ENCODE measurements around the gene VSTM2L. TPM values are rescaled to one million over a fixed set of nuclear protein-coding genes. Genes with fewer than 3 reads are reported as not detected.

Gene VSTM2L
- total and polyA plus RNA-seq, 9 of the 15 experiments (the other 6 are each of a cell fraction or from before 2014, with no cell fraction given): not detected

- TF ChIP-seq TEAD4 (IDR thresholded peaks at IDR 0.05; ENCODE audit: low read length): peak; percentile 38; the same call in 1 of the 2 replicates
- TF ChIP-seq TEAD4 (CRISPR knock-in tag; IDR thresholded peaks at IDR 0.05; ENCODE audit: borderline replicate concordance): no peak
- TF ChIP-seq STAG1 (CRISPR knock-in tag; IDR thresholded peaks at IDR 0.05; ENCODE audit: borderline replicate concordance): no peak
- TF ChIP-seq, protein P1, sequence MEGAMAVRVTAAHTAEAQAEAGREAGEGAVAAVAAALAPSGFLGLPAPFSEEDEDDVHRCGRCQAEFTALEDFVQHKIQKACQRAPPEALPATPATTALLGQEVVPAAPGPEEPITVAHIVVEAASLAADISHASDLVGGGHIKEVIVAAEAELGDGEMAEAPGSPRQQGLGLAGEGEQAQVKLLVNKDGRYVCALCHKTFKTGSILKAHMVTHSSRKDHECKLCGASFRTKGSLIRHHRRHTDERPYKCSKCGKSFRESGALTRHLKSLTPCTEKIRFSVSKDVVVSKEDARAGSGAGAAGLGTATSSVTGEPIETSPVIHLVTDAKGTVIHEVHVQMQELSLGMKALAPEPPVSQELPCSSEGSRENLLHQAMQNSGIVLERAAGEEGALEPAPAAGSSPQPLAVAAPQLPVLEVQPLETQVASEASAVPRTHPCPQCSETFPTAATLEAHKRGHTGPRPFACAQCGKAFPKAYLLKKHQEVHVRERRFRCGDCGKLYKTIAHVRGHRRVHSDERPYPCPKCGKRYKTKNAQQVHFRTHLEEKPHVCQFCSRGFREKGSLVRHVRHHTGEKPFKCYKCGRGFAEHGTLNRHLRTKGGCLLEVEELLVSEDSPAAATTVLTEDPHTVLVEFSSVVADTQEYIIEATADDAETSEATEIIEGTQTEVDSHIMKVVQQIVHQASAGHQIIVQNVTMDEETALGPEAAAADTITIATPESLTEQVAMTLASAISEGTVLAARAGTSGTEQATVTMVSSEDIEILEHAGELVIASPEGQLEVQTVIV (CRISPR knock-in tag; IDR thresholded peaks at IDR 0.05; ENCODE audit: borderline replicate concordance): no peak
- TF ChIP-seq ZBTB11 (CRISPR knock-in tag; IDR thresholded peaks at IDR 0.05): no peak; a peak in 1 of 6 replicates
- peak; percentile 67 for TF ChIP-seq CBFA2T2 (conservative IDR thresholded peaks at IDR 0.05)
- peak in 1 of 2 experiments; percentile 17; a peak in 1 of 4 replicates for TF ChIP-seq RAD21 (CRISPR knock-in tag; conservative IDR thresholded peaks at IDR 0.05 in 1 of 2, IDR thresholded peaks at IDR 0.05 in 1 of 2)
- TF ChIP-seq ASH1L (IDR thresholded peaks at IDR 0.05; ENCODE audit: borderline replicate concordance, low read depth, partially characterized antibody): no peak
- no peak for TF ChIP-seq ZBTB17 (CRISPR knock-in tag; IDR thresholded peaks at IDR 0.05)
- peak; percentile 25 for TF ChIP-seq HDAC3 (IDR thresholded peaks at IDR 0.05; ENCODE audit: borderline replicate concordance, partially characterized antibody)
- no peak for TF ChIP-seq FOXP4 (CRISPR knock-in tag; IDR thresholded peaks at IDR 0.05; ENCODE audit: borderline replicate concordance)
These were observed 70.4 kb downstream of the VSTM2L start (continued) for GRCh38 chr20:37973059-37973910.

Measured in K562 (cell line).